NCI-H774 (cell line): Measurements from ENCODE around the gene CYGB.

Experiments
- DNase-seq: peaks from one replicate; lab custom pipeline; 2025; lab: John Stamatoyannopoulos, UW

The CYGB gene

DNA sequence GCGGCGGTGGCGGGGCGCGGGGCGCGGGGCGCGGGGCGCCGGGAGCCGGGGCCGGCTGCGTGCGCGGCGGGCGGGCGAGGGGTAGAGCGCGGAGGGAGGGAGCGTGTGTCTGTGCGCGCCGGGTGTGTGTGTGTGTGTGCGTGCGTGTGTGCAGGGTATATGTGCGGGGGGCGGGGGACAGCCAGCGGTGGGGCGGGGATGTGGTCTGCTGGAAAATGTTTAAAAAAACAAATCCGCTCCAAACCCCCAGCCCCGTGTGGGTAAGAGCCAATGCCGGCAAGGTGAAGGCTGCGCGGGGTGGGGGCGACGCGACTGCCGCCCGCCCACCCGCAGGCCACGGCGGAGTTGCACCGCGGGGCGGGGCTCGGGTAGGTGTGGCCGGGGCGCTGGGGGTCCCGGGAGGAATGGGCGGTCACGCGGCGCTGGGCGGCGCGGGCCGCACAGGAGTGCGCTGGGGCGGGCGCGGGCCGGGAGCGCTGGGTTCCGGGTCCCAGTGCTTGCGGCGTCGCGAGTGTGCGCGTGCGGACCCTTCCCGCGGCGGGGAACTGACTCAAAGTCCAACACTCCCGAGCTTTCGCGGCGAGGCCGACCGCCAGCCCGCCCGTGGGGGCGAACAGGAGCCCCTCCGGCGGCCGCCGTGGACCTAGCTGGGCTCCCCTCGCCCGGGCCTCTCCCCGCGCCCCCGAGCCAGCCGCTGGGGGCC is at the start of gene CYGB:
TSS of gene CYGB (minus strand) at position 132 of the 703 bp plus-strand sequence. CDS start 167 bp downstream, outside the sequence.
- no peak for DNase-seq

DNA sequence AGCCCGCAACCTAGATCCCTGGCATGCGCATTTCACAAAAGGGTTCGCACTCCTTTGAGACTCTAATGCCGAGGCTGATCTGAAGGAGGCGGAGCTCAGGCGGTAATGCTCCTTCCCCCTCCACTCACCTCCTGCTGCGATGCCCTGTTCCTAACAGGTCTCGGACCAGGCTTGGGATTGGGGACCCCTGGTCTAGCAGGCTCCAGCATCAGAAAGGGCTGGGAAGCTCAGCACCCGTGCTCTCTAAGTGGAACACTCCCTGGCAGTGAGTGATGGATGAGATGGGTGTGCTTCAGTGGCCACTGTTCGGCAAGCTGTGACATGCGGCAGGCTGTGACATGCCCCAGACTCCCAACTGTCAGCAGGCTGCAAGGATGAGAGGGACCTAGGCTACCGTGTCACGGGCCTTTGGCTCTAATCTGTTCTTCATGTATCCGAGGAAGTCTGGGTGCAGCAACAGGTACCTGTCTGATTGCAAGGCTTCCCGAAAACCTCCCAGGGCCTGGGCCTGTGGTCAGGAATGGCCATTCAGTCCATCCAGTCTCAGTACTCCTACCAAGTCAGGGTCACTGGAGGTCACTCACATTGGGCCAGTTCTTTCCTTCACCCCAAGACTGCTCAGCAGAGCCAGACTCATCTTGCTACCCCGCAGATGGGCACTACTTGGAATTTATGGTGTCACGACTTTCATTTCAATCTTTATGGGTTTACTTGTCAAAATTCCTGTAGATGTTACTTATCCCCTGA is 49.4 kb upstream of the CYGB start:
- peak; percentile 13 for DNase-seq

DNA sequence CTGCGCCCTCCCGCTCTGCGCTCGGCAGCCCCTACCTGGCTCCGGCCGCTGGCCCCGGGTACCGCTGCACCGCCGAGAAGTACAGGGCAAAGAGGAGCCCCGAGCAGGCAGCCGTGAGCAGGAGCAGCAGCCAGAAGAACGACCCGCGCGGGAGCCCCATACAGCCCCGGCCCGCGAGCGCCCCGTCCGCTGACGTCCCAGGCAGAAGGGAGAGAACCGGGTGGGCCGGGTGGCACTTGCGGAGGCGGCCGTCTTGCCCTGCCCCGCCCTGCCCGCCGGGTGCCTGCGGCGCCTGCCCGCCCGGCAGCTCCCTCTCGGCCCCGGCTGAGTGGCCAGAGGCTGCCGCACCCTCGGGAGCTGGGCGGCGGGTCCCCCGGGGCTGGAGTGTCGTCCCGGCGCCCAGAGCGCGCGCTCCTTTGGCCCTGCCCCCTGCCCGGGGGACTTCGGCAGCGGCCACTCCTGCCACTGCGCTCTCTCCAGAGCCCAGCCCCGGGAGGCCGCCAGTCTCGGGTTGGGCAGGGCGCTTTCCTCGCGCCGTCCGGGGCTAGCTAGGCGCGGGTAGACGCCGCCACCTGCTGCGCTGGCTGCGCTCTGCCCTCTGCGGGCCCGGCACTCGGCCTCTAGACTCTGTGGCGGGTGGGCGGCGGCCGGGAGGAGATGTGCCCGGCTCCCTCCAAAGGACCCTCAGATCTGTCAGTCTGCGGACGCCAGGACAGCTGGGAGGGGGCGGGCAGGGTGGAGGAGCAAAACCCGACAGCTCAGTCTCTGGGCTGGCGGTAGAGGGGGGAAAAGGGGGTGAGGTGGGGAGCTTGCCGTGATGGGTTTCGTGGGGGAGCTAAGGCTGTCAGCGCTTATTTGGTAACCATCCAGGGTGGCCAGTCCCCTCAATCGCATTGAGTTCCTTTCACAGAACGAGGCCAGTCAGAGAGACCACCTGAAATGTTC is 48.4 kb upstream of the CYGB start, which contains the start of gene ST6GALNAC2:
TSS of gene ST6GALNAC2 (minus strand) at position 212 of the 945 bp plus-strand sequence. CDS start at position 160, 52 bp downstream.
- peak; percentile 46 for DNase-seq

DNA sequence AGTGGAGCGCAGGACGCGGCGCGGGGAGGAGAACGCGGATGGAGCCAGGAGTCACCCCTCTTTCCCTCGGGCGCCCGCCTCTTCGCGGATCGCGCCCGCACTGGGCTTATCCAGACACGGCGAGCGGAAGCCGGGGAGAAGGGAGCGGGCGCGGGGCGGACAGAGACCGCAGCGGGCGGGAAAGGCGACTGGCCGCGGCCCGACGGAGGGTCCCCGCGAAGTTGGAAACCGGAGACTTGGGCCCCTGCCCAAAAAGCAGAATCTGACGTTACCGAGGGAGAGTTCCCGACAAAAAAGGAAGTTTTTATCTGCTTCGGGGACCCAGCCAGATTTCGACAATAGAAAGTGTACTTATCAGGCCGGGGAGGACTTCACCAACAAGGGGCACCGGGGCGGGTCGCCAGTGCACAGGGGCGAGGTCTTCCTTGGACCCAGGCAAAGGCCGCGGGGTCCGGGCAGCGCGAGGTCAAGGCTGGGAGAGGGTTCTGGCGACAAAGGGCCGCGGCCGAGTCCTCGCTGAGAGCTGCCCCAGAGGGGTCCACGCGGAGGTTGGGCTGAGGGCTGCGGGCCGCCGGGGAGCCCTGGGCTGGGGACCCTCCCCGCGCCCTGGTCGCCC is 47.6 kb upstream of the CYGB start:
- DNase-seq = no peak

DNA sequence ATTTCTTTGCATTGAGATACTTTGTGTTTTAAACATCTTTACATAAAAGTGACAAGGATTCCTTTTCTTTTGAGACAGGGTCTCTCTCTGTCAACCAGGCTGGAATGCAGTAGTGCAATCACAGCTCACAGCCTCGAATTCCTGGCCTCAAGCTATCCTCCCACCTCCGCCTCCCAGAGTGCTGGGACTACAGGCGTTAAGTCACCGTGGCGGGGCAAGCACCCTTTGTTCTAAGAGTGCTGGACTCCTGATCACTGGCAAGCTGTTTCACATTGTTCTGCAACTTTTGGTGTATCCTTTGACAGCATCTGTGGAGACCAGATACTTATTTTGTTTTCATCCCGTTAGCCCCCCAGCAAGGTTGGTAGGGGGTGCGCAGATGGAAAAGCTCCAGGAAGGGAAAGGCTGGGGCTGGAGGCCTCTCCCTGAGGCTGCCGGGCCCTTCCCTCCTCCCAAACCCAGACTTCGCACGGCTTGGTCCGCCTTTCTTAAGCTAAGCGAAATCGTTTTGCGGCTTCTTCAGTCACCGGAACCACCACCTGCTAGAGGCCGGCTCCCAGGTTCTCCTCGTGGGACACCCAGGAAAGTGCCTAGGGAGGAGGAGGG is 47.0 kb upstream of the CYGB start:
- no peak for DNase-seq

DNA sequence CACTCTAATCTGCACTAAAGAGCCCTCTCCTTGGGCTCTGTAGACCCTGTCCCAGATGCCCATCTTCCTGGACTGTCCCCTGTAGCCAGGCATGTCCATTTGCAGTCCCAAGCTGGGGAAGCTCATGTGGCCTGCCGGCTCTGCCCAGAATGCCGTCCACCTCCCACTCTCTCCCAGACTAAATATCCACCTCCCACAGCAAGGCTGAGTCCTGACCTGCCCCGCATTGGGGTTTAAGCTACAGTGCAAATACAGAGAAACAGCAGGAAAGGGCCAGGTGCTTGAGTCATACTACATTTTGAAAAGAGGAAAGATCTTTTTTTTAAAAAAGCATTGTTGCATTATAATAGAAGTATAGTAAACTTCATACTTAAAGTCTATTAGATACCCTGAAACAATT is 45.2 kb upstream of the CYGB start:
- no peak for DNase-seq

GRCh38 chr17:76581515-76581914 is 44.0 kb upstream of the CYGB start:
- DNase-seq = no peak

DNA sequence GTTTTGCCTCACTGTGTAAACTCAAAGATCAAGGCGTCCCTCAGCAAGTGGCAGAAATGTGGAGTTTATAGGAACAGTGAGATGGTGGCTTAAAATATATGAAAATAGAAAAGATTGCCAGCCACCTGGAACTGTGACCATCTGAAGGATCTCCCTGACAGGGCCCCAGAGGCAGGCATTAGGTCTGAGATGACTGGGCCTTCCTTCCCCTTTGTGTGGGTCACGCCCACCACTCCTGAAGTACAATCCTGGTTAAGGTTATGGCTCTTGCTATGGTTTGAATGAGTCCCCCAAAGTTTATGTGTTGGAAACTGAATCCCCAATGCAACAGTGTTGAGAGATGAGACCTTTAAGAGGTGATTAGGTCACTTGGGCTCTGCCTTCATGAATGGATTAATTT is 41.8 kb upstream of the CYGB start:
- no peak for DNase-seq

DNA sequence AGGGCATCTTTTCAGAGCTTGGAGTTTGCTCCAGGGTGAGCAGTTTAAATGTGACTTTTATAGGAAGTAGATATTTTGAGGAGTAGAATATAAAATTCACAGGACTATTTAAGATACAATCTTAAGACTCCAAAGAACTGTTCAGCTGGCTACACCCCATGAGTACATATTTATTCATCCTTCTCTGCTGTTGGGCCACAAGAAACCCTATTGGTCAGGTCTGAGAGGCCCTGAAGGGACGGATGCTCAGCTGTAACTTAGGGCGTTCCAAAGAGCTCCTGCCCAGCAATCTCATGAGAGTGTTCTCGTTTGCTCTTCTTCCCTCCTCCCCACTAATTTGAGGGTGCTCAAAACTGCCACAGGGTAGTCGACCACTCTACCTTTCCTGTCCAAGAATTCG is 40.9 kb upstream of the CYGB start:
- no peak for DNase-seq

GRCh38 chr17:76577876-76578275 is 40.4 kb upstream of the CYGB start:
- DNase-seq = no peak

- DNase-seq = no peak
Observed at GRCh38 chr17:76576189-76576588, 38.7 kb upstream of the CYGB start.

GRCh38 chr17:76575570-76575969 is 38.1 kb upstream of the CYGB start:
- no peak for DNase-seq

- no peak for DNase-seq
Observed at GRCh38 chr17:76574166-76574565, 36.7 kb upstream of the CYGB start.

DNA sequence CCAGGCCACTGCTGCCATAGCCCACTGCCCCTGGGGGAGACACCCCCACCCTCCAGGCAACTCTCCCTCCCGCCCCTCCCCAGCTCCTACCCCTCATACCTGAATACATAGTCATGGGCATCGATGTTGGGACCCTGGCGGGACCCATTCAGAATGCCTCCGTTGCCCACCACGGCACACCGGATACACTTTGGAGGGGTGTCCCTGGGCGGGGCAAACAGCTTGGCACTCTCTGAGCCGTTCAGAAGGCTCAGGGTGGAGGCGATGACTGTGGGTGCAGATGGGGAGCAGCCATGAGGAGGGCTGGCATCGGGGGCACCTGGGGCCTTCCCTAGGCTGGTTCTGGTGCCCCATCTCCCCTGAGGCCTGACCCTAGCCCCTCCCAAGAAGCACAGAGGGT is 35.6 kb upstream of the CYGB start:
- no peak for DNase-seq

- no peak for DNase-seq
Observed at GRCh38 chr17:76572201-76572910, 34.8 kb upstream of the CYGB start.

DNA sequence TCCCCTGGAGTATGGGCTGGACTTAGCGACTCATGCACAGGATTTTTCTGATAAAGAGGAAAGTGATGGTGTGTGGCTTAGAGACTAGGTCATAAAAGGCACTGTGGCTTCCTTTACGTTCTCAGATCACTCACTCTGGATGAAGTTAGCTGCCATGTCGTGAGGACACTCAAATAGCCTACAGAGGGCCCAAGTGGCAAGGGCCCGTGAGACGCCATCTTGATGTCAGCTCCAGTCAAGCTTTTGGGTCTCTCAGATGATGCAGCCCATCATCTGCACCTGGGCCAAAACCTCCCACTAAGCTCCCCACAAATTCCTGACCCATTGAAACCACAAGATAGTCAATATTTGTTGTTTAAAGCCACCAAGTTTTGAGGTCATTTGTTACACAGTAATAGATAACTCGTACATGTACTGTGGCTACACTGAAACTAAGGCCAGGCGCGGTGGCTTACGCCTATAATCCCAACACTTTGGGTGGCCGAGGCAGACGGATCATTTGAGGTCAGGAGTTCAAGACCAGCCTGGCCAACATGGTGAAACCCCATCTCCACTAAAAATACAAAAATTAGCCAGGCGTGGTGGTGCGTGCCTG is 33.5 kb upstream of the CYGB start:
- no peak for DNase-seq

DNA sequence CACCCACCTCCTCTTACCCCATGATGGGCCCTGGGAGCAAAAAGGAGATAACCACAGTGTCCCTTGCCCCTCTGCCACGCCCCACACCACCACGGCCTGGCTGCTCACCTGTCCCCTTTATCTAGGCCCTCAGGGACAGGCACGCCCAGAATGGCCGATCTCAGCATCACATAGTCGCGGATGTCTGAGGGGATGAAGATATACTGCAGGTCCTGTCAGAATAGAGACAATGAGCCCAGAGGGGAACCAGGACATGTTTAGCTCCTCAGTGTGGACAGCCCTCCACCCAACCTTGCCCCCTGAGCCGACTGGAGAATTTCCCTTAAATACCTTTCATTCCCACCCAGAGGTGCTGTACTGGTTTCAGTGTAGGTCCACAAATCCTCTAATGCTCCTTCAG is 32.9 kb upstream of the CYGB start:
- DNase-seq = no peak

GRCh38 chr17:76569607-76570279 is 32.2 kb upstream of the CYGB start:
- no peak for DNase-seq

DNA sequence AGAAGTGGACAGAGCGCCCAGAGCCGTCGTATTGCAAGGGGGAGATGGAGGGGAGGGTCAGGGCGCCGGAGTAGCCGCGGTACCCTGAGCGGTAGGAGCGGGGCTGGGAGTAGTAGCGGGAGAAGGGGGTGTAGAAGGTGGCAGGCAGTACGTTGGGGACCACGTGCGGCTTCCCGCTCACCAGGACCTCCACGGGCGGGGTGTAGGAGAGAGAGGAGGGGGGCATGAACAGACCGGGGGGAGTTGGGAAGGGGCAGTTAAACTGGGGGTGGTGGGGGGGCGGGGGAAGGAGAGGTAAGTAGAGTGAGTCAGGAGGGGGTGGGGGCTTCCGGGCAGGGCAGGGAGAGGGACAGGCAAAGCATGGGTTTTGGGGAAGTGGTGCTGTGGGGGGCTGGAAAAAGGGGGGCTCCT is 31.3 kb upstream of the CYGB start:
- DNase-seq = no peak
